Measurements from ENCODE around the gene FKBP15. TPM values are rescaled to one million over a fixed set of nuclear protein-coding genes. Genes with fewer than 3 reads are reported as not detected.

The FKBP15 gene
- total RNA-seq, 1 donor from 2014 or later, result 23.8 TPM

DNA sequence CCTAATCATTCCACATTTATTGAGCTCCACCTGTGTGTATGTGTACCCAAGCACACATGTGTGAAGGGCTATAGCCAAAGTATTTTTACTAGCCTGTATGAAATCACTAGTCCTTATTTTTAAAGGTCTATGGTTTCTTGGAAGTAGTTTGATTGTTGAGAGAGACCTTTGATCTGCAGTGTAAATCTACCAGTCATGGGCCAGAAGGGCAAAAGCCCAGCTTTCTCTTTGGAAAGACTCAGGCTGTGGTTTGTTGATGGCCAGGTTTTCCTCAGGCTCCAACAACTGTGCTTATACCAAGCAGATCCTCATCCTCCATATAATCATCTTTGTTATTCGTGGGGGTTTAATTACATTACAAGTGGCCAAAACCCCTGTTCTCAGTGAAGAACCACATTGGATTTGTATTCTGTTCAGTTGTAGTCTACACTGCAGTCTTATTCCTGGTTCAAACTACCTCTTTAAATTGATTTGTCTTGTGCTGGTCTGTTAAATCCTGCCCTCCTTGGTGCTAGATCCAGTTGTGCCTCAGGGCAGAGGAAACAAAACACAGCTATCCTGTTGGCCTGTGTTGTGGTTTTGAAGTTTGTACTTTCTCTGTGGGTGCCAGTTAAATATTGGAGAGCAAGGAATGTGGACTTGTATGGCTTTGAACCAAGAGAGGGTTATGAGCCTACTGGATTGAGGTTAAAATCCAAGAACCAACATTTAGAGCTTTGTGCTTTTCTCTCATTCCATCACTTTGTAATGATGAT is 41.0 kb upstream of the FKBP15 start:
- Mint-ChIP-seq H3K4me3 (no peak overlapping the region), H3K9me3 (no peaks in the 10 kb centered on the region), H3K36me3 (peaks cover 26% of the 10 kb centered on the region), H3K27me3 (no peaks in the 10 kb centered on the region), H3K4me1 (ENCODE audit: unreplicated experiment) (no peaks in the 10 kb centered on the region), H3K27ac (peak overlapping the region; percentile 56)
- DNase-seq (ENCODE audit: extremely low spot score, unreplicated experiment), result no peak
- TF ChIP-seq, protein P1, sequence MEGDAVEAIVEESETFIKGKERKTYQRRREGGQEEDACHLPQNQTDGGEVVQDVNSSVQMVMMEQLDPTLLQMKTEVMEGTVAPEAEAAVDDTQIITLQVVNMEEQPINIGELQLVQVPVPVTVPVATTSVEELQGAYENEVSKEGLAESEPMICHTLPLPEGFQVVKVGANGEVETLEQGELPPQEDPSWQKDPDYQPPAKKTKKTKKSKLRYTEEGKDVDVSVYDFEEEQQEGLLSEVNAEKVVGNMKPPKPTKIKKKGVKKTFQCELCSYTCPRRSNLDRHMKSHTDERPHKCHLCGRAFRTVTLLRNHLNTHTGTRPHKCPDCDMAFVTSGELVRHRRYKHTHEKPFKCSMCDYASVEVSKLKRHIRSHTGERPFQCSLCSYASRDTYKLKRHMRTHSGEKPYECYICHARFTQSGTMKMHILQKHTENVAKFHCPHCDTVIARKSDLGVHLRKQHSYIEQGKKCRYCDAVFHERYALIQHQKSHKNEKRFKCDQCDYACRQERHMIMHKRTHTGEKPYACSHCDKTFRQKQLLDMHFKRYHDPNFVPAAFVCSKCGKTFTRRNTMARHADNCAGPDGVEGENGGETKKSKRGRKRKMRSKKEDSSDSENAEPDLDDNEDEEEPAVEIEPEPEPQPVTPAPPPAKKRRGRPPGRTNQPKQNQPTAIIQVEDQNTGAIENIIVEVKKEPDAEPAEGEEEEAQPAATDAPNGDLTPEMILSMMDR (conservative IDR thresholded peaks at IDR 0.05), result no peak

DNA sequence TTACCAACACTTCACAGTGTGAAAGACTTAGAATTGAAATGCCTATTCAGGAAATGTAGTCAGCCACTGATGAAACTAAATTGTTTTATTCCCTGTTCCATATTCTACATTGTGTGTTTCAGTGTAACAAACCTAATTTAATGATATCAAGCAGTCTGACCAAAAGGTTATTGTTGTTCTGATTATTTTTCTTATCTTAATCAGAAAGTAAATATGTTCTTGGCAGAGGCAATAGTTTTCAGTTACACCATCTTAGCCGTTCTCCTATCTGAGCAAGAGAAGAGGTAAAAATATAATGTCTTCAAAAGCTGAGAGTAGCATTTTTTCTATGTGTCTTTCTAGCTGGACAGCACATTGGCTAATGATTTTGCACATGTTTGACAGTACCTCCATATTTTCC is 37.2 kb upstream of the FKBP15 start:
- Mint-ChIP-seq H3K36me3 (peaks cover 21% of the 10 kb centered on the region), H3K27me3 (no peaks in the 10 kb centered on the region), H3K27ac (no peak overlapping the region), H3K4me3 (no peak overlapping the region), H3K4me1 (ENCODE audit: unreplicated experiment) (no peaks in the 10 kb centered on the region), H3K9me3 (no peaks in the 10 kb centered on the region)
- DNase-seq (ENCODE audit: extremely low spot score, unreplicated experiment), result no peak
- TF ChIP-seq, protein P1 (conservative IDR thresholded peaks at IDR 0.05), result no peak

DNA sequence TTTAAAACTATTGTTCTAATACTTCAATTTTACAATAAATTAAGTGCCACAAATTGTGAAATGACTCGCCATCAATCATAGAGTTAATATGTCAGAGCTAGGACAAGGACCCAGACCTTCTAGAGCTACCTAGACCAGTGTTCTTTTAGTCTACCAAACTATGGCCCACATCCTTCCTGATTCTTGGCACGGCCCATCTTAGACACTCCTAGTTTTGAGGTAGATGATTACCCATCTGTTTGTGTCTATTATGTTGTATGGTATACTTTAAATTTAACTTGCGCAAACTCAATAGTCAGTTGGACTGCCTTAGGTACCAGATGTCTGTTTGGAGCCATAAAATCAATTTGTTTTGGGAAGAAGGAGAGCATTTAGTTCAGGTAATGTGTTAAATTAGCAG is 36.8 kb upstream of the FKBP15 start:
- H3K4me3 Mint-ChIP-seq, result no peak overlapping the region

GRCh38 chr9:113255438-113255837 is 34.4 kb upstream of the FKBP15 start:
- Mint-ChIP-seq H3K4me1 (ENCODE audit: unreplicated experiment) (no peaks in the 10 kb centered on the region), H3K27me3 (no peaks in the 10 kb centered on the region), H3K4me3 (no peak overlapping the region), H3K27ac (no peak overlapping the region), H3K36me3 (peaks cover 21% of the 10 kb centered on the region), H3K9me3 (no peaks in the 10 kb centered on the region)
- TF ChIP-seq, protein P1 (conservative IDR thresholded peaks at IDR 0.05), result no peak
- no peak for DNase-seq (ENCODE audit: extremely low spot score, unreplicated experiment)

More for the DNA sequence above, 36.8 kb upstream of the FKBP15 start:
- H3K36me3 Mint-ChIP-seq, result peaks cover 21% of the 10 kb centered on the region
- H3K27ac Mint-ChIP-seq, result no peak overlapping the region
- no peaks in the 10 kb centered on the region for H3K4me1 Mint-ChIP-seq (ENCODE audit: unreplicated experiment)
- H3K9me3 Mint-ChIP-seq, result no peaks in the 10 kb centered on the region
- no peak for DNase-seq (ENCODE audit: extremely low spot score, unreplicated experiment)
- H3K27me3 Mint-ChIP-seq, result no peaks in the 10 kb centered on the region
- TF ChIP-seq, protein P1 (conservative IDR thresholded peaks at IDR 0.05), result no peak

DNA sequence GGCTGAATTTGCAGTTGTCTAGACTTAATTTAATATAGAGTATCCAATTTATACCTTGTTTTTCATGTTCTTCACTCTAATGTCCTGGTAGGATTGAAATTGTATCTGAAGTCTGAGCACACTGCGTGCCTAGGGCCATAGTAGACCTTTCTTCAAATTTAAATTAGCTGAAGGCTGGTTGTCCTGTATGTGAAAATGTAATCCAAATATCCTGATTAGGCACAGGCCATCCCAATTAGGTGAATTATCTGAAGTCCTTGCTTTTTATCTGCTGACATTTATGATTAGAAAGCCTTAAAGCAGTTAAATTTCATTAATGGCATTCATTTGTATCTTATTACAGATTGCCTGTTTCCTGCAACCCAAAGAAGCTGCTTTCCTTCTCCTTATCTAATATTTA is 33.9 kb upstream of the FKBP15 start:
- Mint-ChIP-seq H3K36me3 (peaks cover 17% of the 10 kb centered on the region), H3K4me3 (no peak overlapping the region), H3K9me3 (no peaks in the 10 kb centered on the region), H3K27ac (no peak overlapping the region), H3K4me1 (ENCODE audit: unreplicated experiment) (no peaks in the 10 kb centered on the region), H3K27me3 (no peaks in the 10 kb centered on the region)
- TF ChIP-seq, protein P1 (conservative IDR thresholded peaks at IDR 0.05), result no peak
- DNase-seq (ENCODE audit: extremely low spot score, unreplicated experiment), result no peak
